ENCODE results near the gene CDC42EP4.

GRCh38 chr17:73278049-73278464, 33.7 kb downstream of the CDC42EP4 start:
- no peak for TF ChIP-seq KLF16 (IDR thresholded peaks at IDR 0.05)
- TF ChIP-seq CTCF (IDR thresholded peaks at IDR 0.05 in 2 of 3, conservative IDR thresholded peaks at IDR 0.05 in 1 of 3; ENCODE audit: insufficient read depth in 2 of 3, low read depth in 1 of 3, low read length in 3 of 3) = no peak
- TF ChIP-seq SFPQ (IDR thresholded peaks at IDR 0.05; ENCODE audit: low read depth, low read length) = no peak
- TF ChIP-seq, protein P1, sequence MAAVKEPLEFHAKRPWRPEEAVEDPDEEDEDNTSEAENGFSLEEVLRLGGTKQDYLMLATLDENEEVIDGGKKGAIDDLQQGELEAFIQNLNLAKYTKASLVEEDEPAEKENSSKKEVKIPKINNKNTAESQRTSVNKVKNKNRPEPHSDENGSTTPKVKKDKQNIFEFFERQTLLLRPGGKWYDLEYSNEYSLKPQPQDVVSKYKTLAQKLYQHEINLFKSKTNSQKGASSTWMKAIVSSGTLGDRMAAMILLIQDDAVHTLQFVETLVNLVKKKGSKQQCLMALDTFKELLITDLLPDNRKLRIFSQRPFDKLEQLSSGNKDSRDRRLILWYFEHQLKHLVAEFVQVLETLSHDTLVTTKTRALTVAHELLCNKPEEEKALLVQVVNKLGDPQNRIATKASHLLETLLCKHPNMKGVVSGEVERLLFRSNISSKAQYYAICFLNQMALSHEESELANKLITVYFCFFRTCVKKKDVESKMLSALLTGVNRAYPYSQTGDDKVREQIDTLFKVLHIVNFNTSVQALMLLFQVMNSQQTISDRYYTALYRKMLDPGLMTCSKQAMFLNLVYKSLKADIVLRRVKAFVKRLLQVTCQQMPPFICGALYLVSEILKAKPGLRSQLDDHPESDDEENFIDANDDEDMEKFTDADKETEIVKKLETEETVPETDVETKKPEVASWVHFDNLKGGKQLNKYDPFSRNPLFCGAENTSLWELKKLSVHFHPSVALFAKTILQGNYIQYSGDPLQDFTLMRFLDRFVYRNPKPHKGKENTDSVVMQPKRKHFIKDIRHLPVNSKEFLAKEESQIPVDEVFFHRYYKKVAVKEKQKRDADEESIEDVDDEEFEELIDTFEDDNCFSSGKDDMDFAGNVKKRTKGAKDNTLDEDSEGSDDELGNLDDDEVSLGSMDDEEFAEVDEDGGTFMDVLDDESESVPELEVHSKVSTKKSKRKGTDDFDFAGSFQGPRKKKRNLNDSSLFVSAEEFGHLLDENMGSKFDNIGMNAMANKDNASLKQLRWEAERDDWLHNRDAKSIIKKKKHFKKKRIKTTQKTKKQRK (IDR thresholded peaks at IDR 0.05; ENCODE audit: borderline replicate concordance, low read depth, low read length) = no peak
- no peak for TF ChIP-seq FOXM1 (IDR thresholded peaks at IDR 0.05; ENCODE audit: low read depth)
- TF ChIP-seq FOXM1 (CRISPR knock-in tag; IDR thresholded peaks at IDR 0.05; ENCODE audit: low read depth) = no peak
- no peak for TF ChIP-seq POLR2AphosphoS5 (IDR thresholded peaks at IDR 0.05; ENCODE audit: control insufficient read depth, insufficient read depth, low read depth, low read length)
